WTC11 (cell line): ENCODE results near the gene MAP4K3. TPM values are rescaled to one million over a fixed set of nuclear protein-coding genes. Genes with fewer than 3 reads are reported as not detected.

Source experiments
- ATAC-seq: fragments of 200-7000 bp; cut with Tn5 transposase; 2 replicates; pipeline ENCODE4 v1.10.0; 2021; ENCODE audit warnings: mild to moderate bottlenecking, moderate library complexity
- CTCF ChIA-PET: fragments of 300-600 bp; sonication (Branson Sonifier 250); formaldehyde crosslinking; loops from one replicate; lab custom pipeline; 2021; ENCODE audit warnings: antibody characterized with exemption; lab: Charles Lee
- POLR2A ChIA-PET: fragments of 350-600 bp; sonication (Branson Sonifier 250); formaldehyde crosslinking; loops from one replicate; lab custom pipeline; 2021; ENCODE audit warnings: antibody characterized with exemption; lab: Charles Lee
- DNase-seq: peaks from one replicate; pipeline ENCODE4 v3.0.0; 2021; ENCODE audit warnings: low spot score
- H3K27ac Mint-ChIP-seq: 2 replicates; pipeline ENCODE4 v1.8.0; 2021; ENCODE audit warnings: mixed read lengths
- H3K27me3 Mint-ChIP-seq: 2 replicates; pipeline ENCODE4 v1.8.0; 2021; ENCODE audit warnings: low read depth, mild to moderate bottlenecking, moderate library complexity, mixed read lengths
- H3K36me3 Mint-ChIP-seq: 2 replicates; pipeline ENCODE4 v1.8.0; 2021; ENCODE audit warnings: mixed read lengths
- H3K4me1 Mint-ChIP-seq: 2 replicates; pipeline ENCODE4 v1.8.0; 2022; ENCODE audit warnings: mixed read lengths
- H3K4me3 Mint-ChIP-seq: 2 replicates; pipeline ENCODE4 v1.8.0; 2021; ENCODE audit warnings: mild to moderate bottlenecking, moderate library complexity, mixed read lengths
- H3K9me3 Mint-ChIP-seq: 2 replicates; pipeline ENCODE4 v1.8.0; 2021; ENCODE audit warnings: mixed read lengths
- ATF6 ChIP-seq: sonication (generic); formaldehyde crosslinking; IDR thresholded peaks from 2 replicates; pipeline ENCODE4 v1.8.1; 2023; ENCODE audit warnings: mild to moderate bottlenecking, missing genetic modification reagents
- CREM ChIP-seq: sonication (generic); formaldehyde crosslinking; IDR thresholded peaks from 2 replicates; pipeline ENCODE4 v1.8.1; 2022; ENCODE audit warnings: mild to moderate bottlenecking, missing genetic modification reagents, moderate library complexity
- CTCF ChIP-seq: fragments of 200-600 bp; IDR thresholded peaks from 2 replicates; pipeline ENCODE4 v1.8.0; 2022; ENCODE audit warnings: antibody characterized with exemption
- EMX1 ChIP-seq: fragments of 250-450 bp; sonication (Bioruptor Pico); IDR thresholded peaks from 2 replicates; pipeline ENCODE4 v1.8.0; 2021; ENCODE audit warnings: mild to moderate bottlenecking
- ERG ChIP-seq: fragments of 250-450 bp; sonication (Bioruptor Pico); IDR thresholded peaks from 2 replicates; pipeline ENCODE4 v1.8.0; 2021; ENCODE audit warnings: mild to moderate bottlenecking
- FOXP4 ChIP-seq: sonication (generic); formaldehyde crosslinking; IDR thresholded peaks from 2 replicates; pipeline ENCODE4 v1.8.0; 2022; ENCODE audit warnings: mild to moderate bottlenecking, missing genetic modification reagents
- MYBL2 ChIP-seq: sonication (generic); formaldehyde crosslinking; IDR thresholded peaks from 2 replicates; pipeline ENCODE4 v1.8.1; 2023; ENCODE audit warnings: mild to moderate bottlenecking, moderate library complexity, missing genetic modification reagents
- NFE2L1 ChIP-seq: sonication (generic); formaldehyde crosslinking; IDR thresholded peaks from 2 replicates; pipeline ENCODE4 v1.8.1; 2023; ENCODE audit warnings: missing genetic modification reagents
- TCF7 ChIP-seq: sonication (generic); formaldehyde crosslinking; IDR thresholded peaks from 2 replicates; pipeline ENCODE4 v1.8.0; 2022; ENCODE audit warnings: mild to moderate bottlenecking, low read depth, missing genetic modification reagents, moderate library complexity
- ZBTB21 ChIP-seq: sonication (generic); formaldehyde crosslinking; IDR thresholded peaks from 2 replicates; pipeline ENCODE4 v1.8.1; 2023; ENCODE audit warnings: mild to moderate bottlenecking, missing genetic modification reagents, borderline replicate concordance
- ZNF396 ChIP-seq: fragments of 250-450 bp; sonication (Bioruptor Pico); IDR thresholded peaks from 2 replicates; pipeline ENCODE4 v1.8.0; 2021; ENCODE audit warnings: mild to moderate bottlenecking, moderate library complexity, borderline replicate concordance
- total RNA-seq: library from RNA; stranded (reverse); gene quantifications from 3 replicates; pipeline ENCODE4 v1.2.3, GENCODE V29; 2021

MAP4K3 gene
- total RNA-seq, 1 experiment from 2014 or later = 73.2 TPM

- ATAC-seq (no peak), DNase-seq (no peak)
- Mint-ChIP-seq H3K9me3 (no peaks in the 10 kb centered on the region), H3K4me1 (peaks cover 23% of the 10 kb centered on the region), H3K27me3 (no peaks in the 10 kb centered on the region), H3K4me3 (no peak overlapping the region), H3K27ac (no peak overlapping the region), H3K36me3 (peaks cover 2% of the 10 kb centered on the region; the same call in 1 of the 2 replicates)
- CTCF ChIA-PET = no interaction called here
- POLR2A ChIA-PET = no interaction called here
- TF ChIP-seq ZBTB21 (CRISPR knock-in tag) = no peak
- no peak for TF ChIP-seq TCF7 (CRISPR knock-in tag)
- TF ChIP-seq ERG (CRISPR knock-in tag) = no peak
- TF ChIP-seq EMX1 = no peak
Observed at GRCh38 chr2:39304200-39304599, 132.9 kb downstream of the MAP4K3 start.

- ChIA-PET CTCF (interaction anchor here (1.2 to 1.4 kb wide), 2 partner anchors 34 to 354 kb away, joined by 3 to 4 read pairs; no protein-coding TSS in a partner anchor), POLR2A (no interaction called here)
- Mint-ChIP-seq H3K36me3 (no peaks in the 10 kb centered on the region), H3K4me3 (no peak overlapping the region), H3K4me1 (peaks cover 28% of the 10 kb centered on the region), H3K27me3 (no peaks in the 10 kb centered on the region), H3K27ac (no peak overlapping the region), H3K9me3 (no peaks in the 10 kb centered on the region)
- no peak for DNase-seq
- TF ChIP-seq NFE2L1 (CRISPR knock-in tag) (no peak), FOXP4 (CRISPR knock-in tag) (no peak), CREM (CRISPR knock-in tag) (no peak), ATF6 (CRISPR knock-in tag) (no peak), CTCF (no peak), ZNF396 (CRISPR knock-in tag) (no peak)
- no peak for ATAC-seq
Observed at GRCh38 chr2:39301352-39301751, 135.7 kb downstream of the MAP4K3 start.

- H3K27me3 Mint-ChIP-seq = no peaks in the 10 kb centered on the region
- H3K9me3 Mint-ChIP-seq = no peaks in the 10 kb centered on the region
- H3K4me1 Mint-ChIP-seq = peaks cover 33% of the 10 kb centered on the region
- no peaks in the 10 kb centered on the region for H3K36me3 Mint-ChIP-seq
- ATAC-seq (no peak), DNase-seq (no peak)
- H3K27ac Mint-ChIP-seq = peak overlapping the region; percentile 63
- ChIA-PET CTCF (interaction anchor here (1.4 kb wide), 1 partner anchor 35 kb away, joined by 3 read pairs; no protein-coding TSS in a partner anchor), POLR2A (no interaction called here)
- no peak overlapping the region for H3K4me3 Mint-ChIP-seq
- no peak for TF ChIP-seq MYBL2
Observed at GRCh38 chr2:39300044-39300978, 136.8 kb downstream of the MAP4K3 start.
